Stomach (tissue), 19 donors: Measurements from ENCODE around the gene TEX13C. TPM values are rescaled to one million over a fixed set of nuclear protein-coding genes. Genes with fewer than 3 reads are reported as not detected.

ENCODE experiments used
- DNase-seq, 2 donors: peaks; one replicate each; pipeline versions ENCODE4 v3.0.0 to v3.0.0-alpha.2; 2013 to 2019
- H3K27ac ChIP-seq, 5 donors: fragments of 200-600 bp in 4 of 5; sonication (generic) in 4 of 5; one replicate each; pipeline ENCODE4 v1.5.1; 2013 to 2019; ENCODE audit warnings: mild to moderate bottlenecking in 1 of 5, moderate library complexity in 1 of 5
- H3K27me3 ChIP-seq, 3 donors: fragments of 200-600 bp; sonication (generic); one replicate each; pipeline ENCODE4 v1.5.1; 2017 to 2019; ENCODE audit warnings: mixed run types in 1 of 3
- H3K36me3 ChIP-seq, 4 donors: fragments of 200-600 bp; sonication (generic); 1 replicate in 3 of 4; 2 replicates in 1 of 4; pipeline ENCODE4 v1.5.1; 2016 to 2019
- H3K4me1 ChIP-seq, 4 donors: fragments of 200-600 bp; sonication (generic); one replicate each; pipeline ENCODE4 v1.5.1; 2016 to 2019
- H3K4me3 ChIP-seq, 4 donors: fragments of 200-600 bp; sonication (generic) in 3 of 4; one replicate each; pipeline ENCODE4 v1.5.1; 2016 to 2019; ENCODE audit warnings: mild to moderate bottlenecking in 1 of 4
- H3K9me3 ChIP-seq, 4 donors: fragments of 200-600 bp; sonication (generic); one replicate each; pipeline ENCODE4 v1.5.1; 2016 to 2019
- EP300 ChIP-seq: sonication (generic); formaldehyde crosslinking; IDR thresholded peaks from one replicate; pipeline ENCODE4 v1.6.1; 2017; ENCODE audit warnings: antibody characterized with exemption
- POLR2A ChIP-seq, 4 donors: fragments of 450-650 bp; IDR thresholded peaks; one replicate each; pipeline ENCODE4 v1.6.1; 2016; ENCODE audit warnings: antibody characterized with exemption in 4 of 4, control low read depth in 2 of 4, mild to moderate bottlenecking in 1 of 4, moderate library complexity in 1 of 4
- POLR2AphosphoS5 ChIP-seq, 3 donors: sonication (generic); formaldehyde crosslinking; IDR thresholded peaks; one replicate each; pipeline ENCODE4 v1.6.1; 2016; ENCODE audit warnings: antibody characterized with exemption in 3 of 3
- WGBS, 5 donors: extraction: QIAGEN DNeasy Blood & Tissue Kit in 3 of 5; methylation state at CpG; one replicate each; pipeline versions ENCODE4 v1.1.5 to v1.1.7; 2013 to 2018; 5-methylcytosine and 5-hydroxymethylcytosine counted together
- intact Hi-C: fragments of 100-400 bp; cut with DNase I; formaldehyde crosslinking; loops from one replicate; pipeline ENCODE4 v1.15.1; 2023; ENCODE audit warnings: low total_unique reads
- long read RNA-seq, 10 donors: transcript quantifications; one replicate each; lab custom pipeline, GENCODE V29; 2026
- polyA plus RNA-seq, 3 donors: library from polyadenylated mRNA; stranded (reverse); fragments of 200-250 nt; gene quantifications; one replicate each; pipeline ENCODE4 v1.2.3, GENCODE V29; 2013
- total RNA-seq, 5 donors: library from RNA; depleted of rRNA; stranded (reverse); fragments of >200 nt; gene quantifications; one replicate each; pipeline versions ENCODE4 v1.1.0 to v1.2.3, GENCODE V29; 2014 to 2016
- TF ChIP-seq, protein P1 (sequence below), 7 experiments: fragments of 450-650 bp in 4 of 7; fragments of 200-600 bp in 3 of 7; sonication (generic) in 3 of 7; IDR thresholded peaks; one replicate each; pipeline ENCODE4 v1.5.1; 2016 to 2019; ENCODE audit warnings: antibody characterized with exemption in 7 of 7, control low read depth in 2 of 7, mild to moderate bottlenecking in 1 of 7
- donor health status: healthy with polysubstance abuse.
- donor health status: Bipolar disorder and iron deficiency.
- donor health status: healthy.

The TEX13C gene
- not detected for total RNA-seq
- polyA plus RNA-seq = not detected
- long read RNA-seq, donor 1, full-length matches to known transcripts = 1 of 1 reads
- long read RNA-seq, donor 1, partial matches to known transcripts = 0 of 1 reads
- long read RNA-seq, donor 1, other reads (novel, unspliced or antisense) = 0 of 1 reads
- long read RNA-seq, donor 2 = 0 reads
- long read RNA-seq, donor 3 = 0 reads
- long read RNA-seq, donor 4 = 0 reads
- long read RNA-seq, donor 5 = 0 reads
- long read RNA-seq, donor 6 = 0 reads
- long read RNA-seq, donor 7 = 0 reads
- long read RNA-seq, donor 8 = 0 reads
- long read RNA-seq, donor 9, full-length matches to known transcripts = 1 of 1 reads
- long read RNA-seq, donor 9, partial matches to known transcripts = 0 of 1 reads
- long read RNA-seq, donor 9, other reads (novel, unspliced or antisense) = 0 of 1 reads
- long read RNA-seq, donor 10 = 0 reads

DNA sequence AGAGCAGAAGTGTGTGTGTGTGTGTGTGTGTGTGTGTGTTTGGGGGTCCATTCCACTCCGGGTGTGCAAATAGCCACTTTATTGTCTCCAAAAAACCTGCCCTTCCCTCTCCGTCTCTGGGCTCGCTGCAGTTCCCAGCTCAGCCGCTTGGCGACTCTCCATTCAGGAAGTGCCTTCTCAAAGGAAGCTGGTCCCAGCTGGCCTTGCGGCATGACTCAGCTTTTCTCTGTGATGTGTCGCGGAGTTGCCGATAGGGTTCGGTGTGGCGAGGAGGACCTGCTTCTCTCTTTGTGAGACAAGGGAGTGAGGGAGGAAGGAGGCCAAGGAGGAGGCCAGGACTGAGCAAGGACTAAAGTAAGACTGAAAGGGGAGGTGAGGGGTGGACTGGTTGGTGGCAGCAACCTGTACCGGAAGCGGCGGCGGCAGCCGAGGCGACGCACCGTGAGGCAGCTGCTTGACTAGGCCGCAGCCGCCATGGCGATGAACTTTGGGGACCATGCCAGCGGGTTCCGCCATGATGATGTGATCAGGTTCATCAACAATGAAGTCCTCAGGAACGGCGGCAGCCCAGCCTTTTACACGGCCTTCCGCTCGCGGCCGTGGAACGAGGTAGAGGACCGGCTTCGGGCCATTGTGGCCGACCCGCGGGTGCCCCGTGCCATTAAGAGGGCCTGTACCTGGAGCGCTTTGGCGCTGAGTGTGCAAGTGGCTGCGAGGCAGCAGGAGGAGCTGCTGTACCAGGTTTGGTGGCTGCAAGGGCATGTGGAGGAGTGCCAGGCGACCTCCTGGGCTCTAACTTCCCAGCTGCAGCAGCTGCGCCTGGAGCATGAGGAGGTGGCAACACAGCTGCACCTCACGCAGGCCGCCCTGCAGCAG is at the start of gene TEX13C:
TEX13C (plus strand) TSS at position 226 of the 876 bp plus-strand sequence; CDS start at position 475, 249 bp downstream.
- no peaks in the 10 kb centered on the region for H3K27me3 ChIP-seq
- TF ChIP-seq POLR2AphosphoS5 (IDR thresholded peaks at IDR 0.05) (no peak), EP300 (no peak)
- TF ChIP-seq, protein P1, sequence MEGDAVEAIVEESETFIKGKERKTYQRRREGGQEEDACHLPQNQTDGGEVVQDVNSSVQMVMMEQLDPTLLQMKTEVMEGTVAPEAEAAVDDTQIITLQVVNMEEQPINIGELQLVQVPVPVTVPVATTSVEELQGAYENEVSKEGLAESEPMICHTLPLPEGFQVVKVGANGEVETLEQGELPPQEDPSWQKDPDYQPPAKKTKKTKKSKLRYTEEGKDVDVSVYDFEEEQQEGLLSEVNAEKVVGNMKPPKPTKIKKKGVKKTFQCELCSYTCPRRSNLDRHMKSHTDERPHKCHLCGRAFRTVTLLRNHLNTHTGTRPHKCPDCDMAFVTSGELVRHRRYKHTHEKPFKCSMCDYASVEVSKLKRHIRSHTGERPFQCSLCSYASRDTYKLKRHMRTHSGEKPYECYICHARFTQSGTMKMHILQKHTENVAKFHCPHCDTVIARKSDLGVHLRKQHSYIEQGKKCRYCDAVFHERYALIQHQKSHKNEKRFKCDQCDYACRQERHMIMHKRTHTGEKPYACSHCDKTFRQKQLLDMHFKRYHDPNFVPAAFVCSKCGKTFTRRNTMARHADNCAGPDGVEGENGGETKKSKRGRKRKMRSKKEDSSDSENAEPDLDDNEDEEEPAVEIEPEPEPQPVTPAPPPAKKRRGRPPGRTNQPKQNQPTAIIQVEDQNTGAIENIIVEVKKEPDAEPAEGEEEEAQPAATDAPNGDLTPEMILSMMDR (IDR thresholded peaks at IDR 0.05) = no peak
- intact Hi-C loops = no loop called here
- H3K9me3 ChIP-seq = no peaks in the 10 kb centered on the region
- no peak within 1 kb of the TSS for H3K4me3 ChIP-seq
- no peaks in the 10 kb centered on the region for H3K4me1 ChIP-seq
- DNase-seq = no peak
- H3K27ac ChIP-seq = no peak within 1 kb of the TSS
- WGBS, 5 donors = 95 to 97% (median 97%) methylated on average over 23 to 45 of the region's 45 CpGs
- H3K36me3 ChIP-seq = no peaks in the 10 kb centered on the region

DNA sequence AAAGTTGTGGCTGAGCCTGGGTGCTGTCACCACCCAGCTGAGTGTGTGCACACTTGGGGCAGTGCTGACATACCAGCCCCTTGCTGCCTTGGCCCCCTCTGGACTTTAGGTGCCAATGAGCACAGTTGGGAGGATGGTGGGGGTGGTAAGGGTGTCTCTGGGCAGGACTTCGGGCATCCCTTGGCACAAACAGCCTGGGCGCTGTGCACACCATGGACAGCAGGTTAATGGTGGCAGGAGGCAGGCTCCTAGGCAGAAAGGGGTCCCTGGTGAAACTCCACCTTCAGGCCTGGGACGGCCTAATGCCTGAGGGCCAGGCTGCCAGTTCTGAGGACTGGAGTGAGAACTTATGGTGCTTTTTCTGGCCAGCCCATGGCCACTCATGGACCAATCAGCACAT is 32.4 kb upstream of the TEX13C start:
- no peaks in the 10 kb centered on the region for H3K36me3 ChIP-seq
- no peak for TF ChIP-seq EP300
- no peak for TF ChIP-seq POLR2AphosphoS5 (IDR thresholded peaks at IDR 0.05)
- TF ChIP-seq, protein P1 (IDR thresholded peaks at IDR 0.05) = no peak
- TF ChIP-seq POLR2A (IDR thresholded peaks at IDR 0.05) = no peak
- no peak overlapping the region for H3K4me3 ChIP-seq
- DNase-seq = no peak
- H3K27ac ChIP-seq = no peak overlapping the region
- no peaks in the 10 kb centered on the region for H3K27me3 ChIP-seq
- no peaks in the 10 kb centered on the region for H3K4me1 ChIP-seq
- 65 to 92% (median 83%) methylated on average over 2 to 3 of the region's 3 CpGs; no CpG with 5 or more reads in 1 of the 5 donors for WGBS, 5 donors
- intact Hi-C loops = no loop called here
- no peaks in the 10 kb centered on the region for H3K9me3 ChIP-seq

DNA sequence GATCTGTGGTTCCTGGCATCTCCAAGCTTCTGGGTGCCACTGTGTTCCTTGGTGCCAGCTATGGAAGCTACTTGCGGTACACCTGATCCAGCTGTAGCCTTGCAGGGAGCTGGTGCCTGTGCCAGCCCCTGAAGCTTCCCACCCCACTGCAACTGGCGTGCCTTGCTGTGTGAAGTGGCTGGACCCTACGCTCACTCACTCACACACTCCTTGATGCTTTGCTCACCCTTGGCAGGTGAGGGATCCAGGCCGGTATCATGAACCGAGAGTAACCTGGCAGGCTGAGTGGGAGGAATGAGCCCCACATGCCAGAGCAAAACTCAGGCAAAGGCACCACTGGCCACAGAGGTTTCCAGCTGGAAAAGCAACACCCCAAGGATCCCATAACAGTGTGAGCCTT is 31.3 kb upstream of the TEX13C start:
- 84 to 100% (median 94%) methylated on average over 3 to 5 of the region's 5 CpGs for WGBS, 5 donors
- DNase-seq = no peak
- Histone ChIP-seq H3K4me1 (no peaks in the 10 kb centered on the region), H3K27ac (no peak overlapping the region), H3K9me3 (no peaks in the 10 kb centered on the region), H3K36me3 (no peaks in the 10 kb centered on the region), H3K4me3 (no peak overlapping the region), H3K27me3 (no peaks in the 10 kb centered on the region)
- intact Hi-C loops = no loop called here
- no peak for TF ChIP-seq POLR2AphosphoS5 (IDR thresholded peaks at IDR 0.05)
- no peak for TF ChIP-seq EP300
- TF ChIP-seq, protein P1 (IDR thresholded peaks at IDR 0.05) = no peak
- TF ChIP-seq POLR2A (IDR thresholded peaks at IDR 0.05) = no peak

DNA sequence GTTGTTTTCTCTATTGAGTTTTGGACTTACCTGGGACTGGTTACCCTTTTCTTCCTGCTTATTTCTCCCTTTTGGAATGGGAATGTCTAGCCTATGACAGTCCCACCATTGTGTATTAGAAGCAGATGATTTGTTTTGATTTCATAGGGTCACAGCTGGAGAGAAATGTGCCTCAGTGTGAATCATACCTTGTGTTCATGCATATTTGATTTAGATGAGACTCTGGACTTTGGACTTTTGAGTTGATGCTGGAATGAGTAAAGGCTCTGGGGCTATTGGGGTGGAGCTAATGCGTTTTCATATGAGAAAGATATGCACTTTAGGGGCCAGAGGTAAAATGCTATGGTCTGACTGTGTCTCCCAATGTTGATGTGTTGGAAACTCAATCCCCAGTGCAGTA is 30.5 kb upstream of the TEX13C start:
- no peak overlapping the region for H3K4me3 ChIP-seq
- intact Hi-C loops = no loop called here
- no peaks in the 10 kb centered on the region for H3K4me1 ChIP-seq
- 23 to 41% (median 33%) methylated on average over 1 of the region's 1 CpG for WGBS, 5 donors
- H3K27ac ChIP-seq = no peak overlapping the region
- no peaks in the 10 kb centered on the region for H3K36me3 ChIP-seq
- no peak for TF ChIP-seq POLR2AphosphoS5 (IDR thresholded peaks at IDR 0.05)
- no peak for TF ChIP-seq POLR2A (IDR thresholded peaks at IDR 0.05)
- TF ChIP-seq, protein P1 (IDR thresholded peaks at IDR 0.05) = no peak
- TF ChIP-seq EP300 = no peak
- H3K9me3 ChIP-seq = no peaks in the 10 kb centered on the region
- peak in 1 of 2 donors; percentile 21 for DNase-seq
- no peaks in the 10 kb centered on the region for H3K27me3 ChIP-seq
